Measurements from ENCODE around the gene PCGF1. TPM values are rescaled to one million over a fixed set of nuclear protein-coding genes. Genes with fewer than 3 reads are reported as not detected.

PCGF1 gene
- total and polyA plus RNA-seq, 9 of the 15 experiments (the other 6 are each of a cell fraction or from before 2014, with no cell fraction given): 20.3 to 45.7 (median 29.3) TPM

- TF ChIP-seq ZBTB11 (CRISPR knock-in tag; IDR thresholded peaks at IDR 0.05) (peak in 1 of 3 experiments; percentile 57; a peak in 2 of 6 replicates), ZNF609 (CRISPR knock-in tag; IDR thresholded peaks at IDR 0.05; ENCODE audit: borderline replicate concordance) (no peak), E2F5 (CRISPR knock-in tag; IDR thresholded peaks at IDR 0.05) (no peak), GTF3C2 (IDR thresholded peaks at IDR 0.05; ENCODE audit: borderline replicate concordance, extremely low read depth, insufficient read length) (no peak)
These were observed 46.7 kb upstream of the PCGF1 start, which contains the start of the genes DOK1 and LOXL3 (continued) for GRCh38 chr2:74553892-74554819.

Data from K562 (cell line).